AG20443 (cell line): ENCODE measurements around the gene CDX2.
A peak's percentile ranks its signal among the peaks of the same experiment; 100 is the strongest.

Source experiments
- DNase-seq: peaks from one replicate; pipeline ENCODE4 v3.0.0; 2012; ENCODE audit warnings: low spot score, mixed read lengths

CDX2 gene

DNA sequence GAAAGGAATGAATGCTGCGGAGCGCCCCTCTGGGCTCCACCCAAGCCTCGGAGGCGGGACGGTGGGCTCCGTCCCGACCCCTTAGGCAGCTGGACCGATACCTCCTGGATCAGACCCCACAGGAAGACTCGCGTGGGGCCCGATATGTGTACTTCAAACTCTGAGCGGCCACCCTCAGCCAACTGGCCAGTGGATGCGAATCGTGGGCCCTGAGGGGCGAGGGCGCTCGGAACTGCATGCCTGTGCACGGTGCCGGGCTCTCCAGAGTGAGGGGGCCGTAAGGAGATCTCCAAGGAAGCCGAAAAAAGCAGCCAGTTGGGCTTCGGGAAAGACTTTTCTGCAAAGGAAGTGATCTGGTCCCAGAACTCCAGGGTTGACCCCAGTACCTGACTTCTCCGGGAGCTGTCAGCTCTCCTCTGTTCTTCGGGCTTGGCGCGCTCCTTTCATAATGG is 40.7 kb downstream of the CDX2 start:
- DNase-seq: no peak

DNA sequence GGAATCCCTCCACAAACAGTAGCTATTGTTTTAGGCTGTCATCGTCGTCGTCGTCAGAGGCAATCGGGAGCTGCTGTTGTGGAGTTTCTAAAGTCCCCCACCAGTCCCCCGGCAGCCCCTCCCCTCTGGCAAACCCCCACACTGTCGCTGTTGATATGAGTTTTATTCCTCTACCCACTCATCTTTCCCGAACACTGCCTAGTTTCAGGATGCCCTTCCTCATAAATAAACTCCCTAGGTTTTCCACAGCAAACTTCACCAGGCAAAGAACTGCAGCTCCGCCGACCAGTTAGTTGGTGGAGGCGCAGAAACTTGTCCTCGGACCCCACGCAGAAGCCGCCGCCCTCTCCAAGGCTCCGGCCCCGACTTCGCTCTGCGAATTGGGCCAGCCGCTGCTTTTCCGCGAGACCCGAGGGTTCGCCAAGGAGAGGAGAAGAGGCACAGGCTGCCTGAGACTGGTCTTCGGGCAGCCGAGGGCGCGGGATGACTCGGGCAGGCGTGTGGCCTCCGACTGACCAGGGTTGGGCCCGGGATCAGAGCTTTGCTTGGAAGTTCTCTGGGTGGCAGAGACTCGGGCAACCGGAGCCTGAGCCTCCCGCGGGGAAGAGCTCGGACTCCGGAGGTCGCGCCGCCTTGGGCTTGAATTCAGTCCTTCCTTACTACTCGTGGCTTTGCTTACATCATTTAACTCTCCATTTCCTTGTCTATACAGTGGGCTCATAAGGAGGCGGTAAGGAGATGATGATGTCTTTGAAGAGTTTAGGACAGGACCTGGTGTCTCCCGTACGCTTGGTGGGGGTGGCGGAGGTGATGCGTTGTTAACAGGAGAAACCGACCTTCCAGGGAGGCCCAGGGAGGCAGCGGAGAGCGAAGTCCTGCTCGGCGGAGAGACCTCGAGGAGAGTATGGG is 41.4 kb downstream of the CDX2 start:
- DNase-seq: no peak

DNA sequence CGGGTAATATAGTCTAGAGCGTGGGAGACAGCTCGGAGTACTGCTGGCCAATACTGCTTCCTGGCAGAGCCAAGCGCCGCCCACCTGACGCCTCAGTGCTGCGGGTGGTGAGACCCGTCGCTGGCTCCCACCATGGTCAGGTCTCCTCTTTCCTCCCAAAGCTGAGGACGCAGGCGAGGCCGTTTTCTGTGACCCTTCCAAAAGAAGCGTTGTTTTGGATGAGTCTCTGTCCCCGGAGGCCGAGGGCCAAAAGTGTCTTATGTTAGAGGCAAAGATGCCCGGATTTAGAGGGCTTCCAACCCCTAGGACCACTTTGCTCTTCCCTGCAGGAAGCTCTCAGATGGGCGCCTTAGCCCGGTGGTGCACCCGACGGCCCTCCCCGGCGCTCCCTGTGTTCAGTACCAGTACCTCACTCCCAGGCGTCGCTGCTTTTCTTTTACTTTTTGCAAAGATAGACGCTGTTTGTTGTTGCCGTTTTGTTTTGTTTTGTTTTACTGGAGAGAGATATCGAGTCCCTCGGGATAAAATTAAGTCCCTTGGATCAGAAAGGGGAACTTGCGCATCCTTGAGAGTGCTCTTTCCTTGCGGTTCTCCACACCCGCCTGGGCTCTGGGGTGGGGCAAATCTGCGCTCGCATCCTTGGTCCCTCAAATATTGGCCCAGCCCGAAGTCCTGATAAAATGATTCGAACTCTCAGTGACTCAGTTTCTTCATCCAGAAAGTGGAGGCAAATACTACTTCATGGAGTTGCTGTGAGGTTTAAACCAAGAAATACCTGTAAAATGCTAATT is 42.3 kb downstream of the CDX2 start:
- DNase-seq: no peak

DNA sequence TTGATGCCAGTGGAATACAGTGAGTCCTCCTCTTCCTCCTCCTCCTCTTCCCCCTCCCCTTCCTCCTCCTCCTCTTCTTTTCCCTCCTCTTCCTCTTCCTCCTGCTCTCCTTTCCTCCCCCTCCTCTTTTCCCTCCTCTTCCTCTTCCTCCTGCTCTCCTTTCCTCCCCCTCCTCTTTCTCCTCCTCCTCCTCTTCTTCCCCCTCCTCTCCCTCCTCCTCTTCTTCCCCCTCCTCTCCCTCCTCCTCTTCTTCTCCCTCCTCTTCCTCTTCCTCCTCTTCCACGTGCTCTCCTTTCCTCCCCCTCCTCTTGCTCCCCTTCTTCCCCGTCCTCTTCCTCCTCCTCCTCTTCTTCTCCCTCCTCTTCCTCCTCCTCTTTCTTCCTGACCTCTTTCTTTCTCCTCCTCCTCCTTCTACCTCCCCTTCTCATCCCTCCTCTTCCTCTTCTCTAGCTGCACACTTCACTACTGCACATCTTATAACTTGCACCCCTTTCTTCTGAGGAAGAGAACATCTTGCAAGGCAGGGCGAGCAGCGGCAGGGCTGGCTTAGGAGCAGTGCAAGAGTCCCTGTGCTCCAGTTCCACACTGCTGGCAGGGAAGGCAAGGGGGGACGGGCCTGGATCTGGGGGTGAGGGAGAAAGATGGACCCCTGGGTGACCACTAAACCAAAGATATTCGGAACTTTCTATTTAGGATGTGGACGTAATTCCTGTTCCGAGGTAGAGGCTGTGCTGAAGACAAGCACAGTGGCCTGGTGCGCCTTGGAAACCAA is 43.7 kb downstream of the CDX2 start:
- no peak for DNase-seq

DNA sequence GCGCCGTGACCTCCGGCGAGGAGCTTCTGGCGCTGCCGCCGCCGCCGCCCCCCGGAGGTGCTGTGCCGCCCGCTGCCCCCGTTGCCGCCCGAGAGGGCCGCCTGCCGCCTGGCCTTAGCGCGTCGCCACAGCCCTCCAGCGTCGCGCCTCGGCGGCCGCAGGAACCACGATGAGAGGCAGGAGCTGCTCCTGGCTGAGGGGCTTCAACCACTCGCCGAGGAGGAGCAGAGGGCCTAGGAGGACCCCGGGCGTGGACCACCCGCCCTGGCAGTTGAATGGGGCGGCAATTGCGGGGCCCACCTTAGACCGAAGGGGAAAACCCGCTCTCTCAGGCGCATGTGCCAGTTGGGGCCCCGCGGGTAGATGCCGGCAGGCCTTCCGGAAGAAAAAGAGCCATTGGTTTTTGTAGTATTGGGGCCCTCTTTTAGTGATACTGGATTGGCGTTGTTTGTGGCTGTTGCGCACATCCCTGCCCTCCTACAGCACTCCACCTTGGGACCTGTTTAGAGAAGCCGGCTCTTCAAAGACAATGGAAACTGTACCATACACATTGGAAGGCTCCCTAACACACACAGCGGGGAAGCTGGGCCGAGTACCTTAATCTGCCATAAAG is 44.5 kb downstream of the CDX2 start:
- DNase-seq: no peak

DNA sequence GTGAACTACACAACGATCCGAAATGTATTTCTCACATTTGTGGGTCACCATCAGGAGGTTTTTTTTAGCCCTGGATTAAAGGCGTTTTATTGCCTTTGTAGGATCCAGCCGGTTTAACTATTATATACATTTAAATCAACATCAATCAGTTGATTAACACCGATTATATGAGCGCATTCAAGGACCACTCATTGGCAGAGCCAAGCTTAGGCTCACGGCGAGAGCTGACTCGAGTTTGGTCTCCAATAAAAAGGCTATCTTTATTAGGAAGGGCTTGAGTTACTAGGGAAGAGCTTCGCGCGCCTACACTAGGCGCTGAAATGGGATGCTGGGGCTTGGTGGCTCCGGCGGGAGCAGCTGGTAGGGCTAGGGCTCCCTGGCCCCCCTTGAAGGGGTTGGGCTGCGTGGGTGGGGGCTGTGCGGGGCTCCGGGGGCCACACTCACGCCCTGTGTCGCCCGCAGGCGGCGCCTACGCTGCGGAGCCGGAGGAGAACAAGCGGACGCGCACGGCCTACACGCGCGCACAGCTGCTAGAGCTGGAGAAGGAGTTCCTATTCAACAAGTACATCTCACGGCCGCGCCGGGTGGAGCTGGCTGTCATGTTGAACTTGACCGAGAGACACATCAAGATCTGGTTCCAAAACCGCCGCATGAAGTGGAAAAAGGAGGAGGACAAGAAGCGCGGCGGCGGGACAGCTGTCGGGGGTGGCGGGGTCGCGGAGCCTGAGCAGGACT is 45.2 kb downstream of the CDX2 start:
- no peak for DNase-seq

DNA sequence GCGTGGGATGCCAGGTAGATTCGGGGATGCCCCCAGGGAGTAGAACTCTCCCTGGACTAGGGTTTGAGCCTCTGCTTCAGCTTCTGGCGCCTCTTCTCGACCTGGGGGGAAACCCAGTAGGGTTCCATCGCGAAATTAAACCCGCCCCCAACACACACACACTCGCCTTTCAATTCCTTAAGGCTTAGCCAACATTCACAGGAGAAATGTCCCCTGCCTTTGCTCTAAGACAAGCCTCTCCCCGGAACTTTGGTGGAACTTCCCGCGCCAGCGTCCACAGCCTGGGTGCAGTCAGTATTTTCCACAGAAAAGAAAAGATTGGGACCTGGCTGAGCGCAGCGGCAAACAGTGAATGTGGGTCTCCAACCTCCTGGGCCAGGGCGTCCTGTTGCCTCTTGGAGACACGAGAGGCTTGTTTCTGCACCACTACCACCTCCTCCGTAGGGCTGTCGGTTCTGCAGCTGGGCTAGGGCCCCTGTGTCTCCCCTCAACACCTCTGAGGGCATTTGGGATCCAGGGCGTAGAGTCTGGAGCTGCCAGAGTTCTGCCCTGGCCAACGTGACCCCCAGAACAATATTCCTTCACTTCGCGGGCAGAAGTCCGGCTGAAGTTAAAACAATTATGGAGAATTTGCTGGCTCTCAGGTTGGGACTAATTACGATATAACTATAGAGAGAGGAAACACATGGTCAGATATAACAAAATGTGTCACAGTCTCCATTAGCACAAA is 46.1 kb downstream of the CDX2 start:
- DNase-seq: no peak

DNA sequence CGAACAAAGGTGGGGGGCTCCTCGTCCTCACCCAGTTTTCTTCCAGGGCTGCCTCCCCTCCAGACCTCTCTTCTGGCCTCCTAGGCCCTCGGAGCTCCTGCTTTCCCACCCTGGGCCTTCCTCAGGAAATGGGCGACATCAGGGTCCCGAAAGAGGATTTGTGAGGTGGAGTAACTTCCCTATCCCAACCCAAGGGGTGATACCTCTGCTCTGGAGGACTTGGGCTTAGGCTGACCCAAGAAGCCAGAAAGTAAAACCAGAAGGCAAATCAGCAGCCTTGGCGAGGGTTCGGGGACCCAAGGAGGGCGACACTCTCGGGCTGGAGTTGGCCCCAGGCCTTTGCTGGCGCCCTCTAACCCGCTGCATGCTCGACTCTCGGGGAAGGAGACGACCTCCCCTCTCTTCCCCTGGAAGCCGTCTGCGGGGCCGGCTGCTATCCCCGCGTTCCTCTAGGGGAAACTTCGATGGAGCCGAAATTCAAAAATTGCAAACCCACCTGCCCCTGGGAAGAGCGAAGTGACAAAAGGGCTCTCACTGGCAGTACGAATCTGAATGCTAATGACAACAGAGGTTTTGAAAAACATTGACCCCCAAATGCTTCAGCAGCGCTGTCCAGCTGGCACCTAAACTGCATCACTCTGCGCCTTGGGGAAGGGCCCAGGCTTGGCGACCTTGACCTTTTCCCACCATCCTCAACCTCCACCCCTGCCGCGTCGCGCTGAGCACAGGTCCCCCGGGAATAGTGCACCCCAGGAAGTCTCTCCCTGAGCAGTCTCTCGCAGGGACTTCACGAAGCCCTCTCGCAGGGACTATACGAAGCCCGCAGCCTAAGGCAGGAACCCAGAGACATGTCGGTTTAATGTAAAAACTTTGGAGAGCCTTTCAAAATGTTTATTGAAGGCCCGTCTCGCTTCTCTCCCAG is 46.9 kb downstream of the CDX2 start:
- no peak for DNase-seq

DNA sequence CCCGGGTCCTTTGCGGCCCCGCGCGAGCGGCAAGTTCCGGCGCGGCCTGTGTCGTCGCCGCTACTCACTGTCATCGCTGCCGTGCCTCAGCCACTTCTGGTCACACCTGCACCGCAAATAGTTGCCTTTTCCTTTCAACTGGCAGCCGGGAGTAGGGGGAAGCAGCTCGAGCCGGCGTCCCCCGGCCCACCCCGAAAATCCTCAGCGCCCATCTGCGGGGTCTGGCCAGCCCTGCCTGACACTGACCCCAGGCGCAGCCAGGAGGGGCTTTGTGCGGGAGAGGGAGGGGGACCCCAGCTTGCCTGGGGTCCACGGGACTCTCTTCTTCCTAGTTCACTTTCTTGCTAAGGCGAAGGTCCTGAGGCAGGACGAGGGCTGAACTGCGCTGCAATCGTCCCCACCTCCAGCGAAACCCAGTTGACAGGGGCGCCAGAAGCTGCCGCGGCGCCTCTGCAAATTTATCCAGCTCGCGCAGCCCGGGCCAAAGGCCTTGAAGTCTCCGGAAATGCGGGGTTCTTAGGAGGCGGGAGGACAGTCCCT is 47.6 kb downstream of the CDX2 start:
- DNase-seq: peak; percentile 18

DNA sequence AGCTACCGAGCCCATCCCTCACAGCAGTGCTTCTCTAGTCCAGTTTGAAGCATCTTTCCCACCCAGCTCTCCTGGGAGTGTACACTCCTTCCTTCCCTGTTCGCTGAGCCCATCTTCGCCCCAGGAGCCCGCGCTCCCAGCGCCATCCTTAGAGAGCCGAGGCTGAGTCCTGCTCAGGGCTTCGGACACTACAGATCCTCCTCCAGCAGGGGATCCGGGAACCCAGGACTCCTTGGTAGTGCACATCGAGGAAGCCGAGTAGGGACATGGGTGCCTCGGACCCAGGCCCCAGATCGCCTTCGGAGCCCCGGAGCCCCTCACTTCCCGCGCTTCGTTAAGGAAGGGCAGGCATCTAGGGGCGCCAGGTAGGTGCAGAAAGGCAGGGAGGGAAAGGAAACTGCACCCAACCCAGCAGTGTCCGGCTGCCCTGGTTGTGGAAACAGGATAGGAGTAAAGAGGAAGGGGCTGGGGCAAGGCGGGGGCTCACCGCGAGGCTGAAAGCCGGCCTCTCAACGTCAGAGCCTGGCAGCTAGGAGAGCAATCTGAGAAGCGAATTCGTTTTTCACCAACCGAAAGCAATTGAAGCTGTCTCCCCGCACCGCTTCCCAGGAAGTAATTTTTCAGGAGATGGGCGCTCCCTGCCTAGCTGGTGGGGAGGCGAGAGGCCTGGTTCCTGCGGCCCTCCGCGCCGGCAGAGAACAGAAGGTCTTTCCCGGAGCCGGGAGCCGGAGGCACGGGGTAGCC is 48.3 kb downstream of the CDX2 start:
- DNase-seq: peak; percentile 50

DNA sequence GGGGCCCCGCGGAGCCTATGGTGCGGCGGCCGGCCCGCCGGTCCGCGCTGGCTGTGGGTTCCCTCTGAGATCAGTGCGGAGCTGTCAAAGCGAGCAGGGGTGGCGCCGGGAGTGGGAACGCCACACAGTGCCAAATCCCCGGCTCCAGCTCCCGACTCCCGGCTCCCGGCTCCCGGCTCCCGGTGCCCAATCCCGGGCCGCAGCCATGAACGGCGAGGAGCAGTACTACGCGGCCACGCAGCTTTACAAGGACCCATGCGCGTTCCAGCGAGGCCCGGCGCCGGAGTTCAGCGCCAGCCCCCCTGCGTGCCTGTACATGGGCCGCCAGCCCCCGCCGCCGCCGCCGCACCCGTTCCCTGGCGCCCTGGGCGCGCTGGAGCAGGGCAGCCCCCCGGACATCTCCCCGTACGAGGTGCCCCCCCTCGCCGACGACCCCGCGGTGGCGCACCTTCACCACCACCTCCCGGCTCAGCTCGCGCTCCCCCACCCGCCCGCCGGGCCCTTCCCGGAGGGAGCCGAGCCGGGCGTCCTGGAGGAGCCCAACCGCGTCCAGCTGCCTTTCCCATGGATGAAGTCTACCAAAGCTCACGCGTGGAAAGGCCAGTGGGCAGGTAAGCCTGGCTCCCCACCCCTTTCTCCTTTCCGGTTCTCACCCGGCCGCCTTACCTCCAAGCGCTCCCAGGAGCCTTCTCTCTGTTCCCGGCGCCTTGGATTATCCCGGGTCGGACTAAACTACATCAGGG is 49.0 kb downstream of the CDX2 start, which contains the start of gene PDX1:
TSS of gene PDX1 (plus strand) at position 67 of the 743 bp plus-strand sequence. CDS start at position 206, 139 bp downstream.
- peak; percentile 63 for DNase-seq

DNA sequence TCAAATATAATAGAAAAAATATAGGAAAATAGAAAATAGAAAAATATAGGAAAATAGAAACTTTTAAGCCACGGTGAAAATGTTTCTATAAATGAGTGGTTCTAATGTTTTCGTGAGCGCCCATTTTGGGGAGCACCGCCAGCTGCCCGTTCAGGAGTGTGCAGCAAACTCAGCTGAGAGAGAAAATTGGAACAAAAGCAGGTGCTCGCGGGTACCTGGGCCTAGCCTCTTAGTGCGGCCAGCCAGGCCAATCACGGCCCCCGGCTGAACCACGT is 49.5 kb downstream of the CDX2 start:
- DNase-seq: no peak

DNA sequence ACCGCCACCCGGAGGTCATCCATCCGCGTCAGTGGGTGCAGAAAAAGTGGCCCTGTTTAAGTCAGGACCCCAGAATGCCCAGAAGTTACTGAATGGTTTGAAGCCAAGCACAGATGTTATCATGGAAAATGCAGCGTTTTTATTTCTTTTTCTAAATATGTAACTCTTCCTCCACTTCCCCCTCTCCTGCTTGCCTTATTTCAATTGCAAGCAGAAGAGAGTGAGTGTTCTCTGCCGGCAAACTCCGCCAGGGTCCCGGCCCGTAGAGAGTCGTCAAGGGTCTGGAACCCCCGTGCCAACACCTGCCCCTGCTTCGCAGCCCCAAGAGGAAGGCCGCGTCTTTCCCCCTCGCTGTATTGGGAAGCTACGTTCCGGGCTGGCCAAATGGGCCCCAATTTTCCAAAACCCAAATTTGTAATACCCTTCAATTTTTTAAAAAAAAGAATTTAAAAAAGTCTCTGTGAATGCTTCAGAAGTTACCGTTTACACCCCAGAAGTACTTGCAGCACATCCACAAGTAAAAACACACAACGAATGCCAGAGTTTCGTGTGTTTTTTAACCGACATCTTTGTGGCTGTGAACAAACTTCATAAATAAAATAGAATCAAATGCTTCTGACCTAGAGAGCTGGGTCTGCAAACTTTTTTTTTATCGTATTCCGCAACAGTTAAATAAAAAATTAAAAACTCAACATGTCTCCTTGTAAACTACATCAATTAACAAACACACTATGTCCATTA is 50.0 kb downstream of the CDX2 start:
- no peak for DNase-seq

DNA sequence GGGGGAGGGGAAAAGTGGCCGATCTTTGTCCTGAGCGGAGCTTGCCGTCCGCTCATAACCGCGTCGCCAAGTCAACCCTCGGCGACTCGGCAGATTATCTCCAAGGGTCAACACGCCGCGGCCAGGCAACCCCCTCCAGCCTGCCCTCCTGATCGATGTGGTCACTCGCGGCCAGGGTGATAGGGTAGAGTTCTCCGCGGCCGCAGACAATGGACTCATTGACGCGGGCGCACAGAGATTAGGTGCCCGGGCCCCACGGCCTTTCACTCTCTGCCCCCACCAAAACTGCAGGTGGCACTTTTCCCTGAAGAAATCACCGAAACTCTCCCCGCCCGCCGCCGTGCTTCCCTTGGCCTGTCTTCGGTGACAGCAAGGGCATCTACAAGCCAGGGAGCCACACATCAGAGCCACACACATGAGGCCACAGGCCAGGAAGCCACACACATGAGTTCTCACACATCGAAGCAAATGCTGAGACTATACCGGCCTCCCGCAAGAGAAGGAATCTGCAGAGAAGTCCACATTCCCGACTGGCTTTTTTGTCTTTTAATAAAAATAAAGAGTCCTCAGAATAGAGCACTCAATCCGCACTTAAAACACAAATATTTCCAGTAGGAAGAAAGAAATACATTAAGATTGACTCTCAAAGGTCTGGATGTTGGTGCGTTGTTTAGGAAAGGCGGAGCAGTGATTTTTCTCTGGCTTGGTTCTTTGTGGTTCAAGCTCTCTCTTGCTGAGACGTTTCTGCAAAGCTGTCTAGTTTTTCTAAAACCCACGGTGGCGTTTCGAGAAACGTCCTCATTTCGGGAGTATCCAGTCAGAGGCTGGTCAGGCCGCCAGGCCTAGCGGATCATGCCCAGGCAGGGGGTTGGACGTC is 50.8 kb downstream of the CDX2 start:
- DNase-seq: no peak

DNA sequence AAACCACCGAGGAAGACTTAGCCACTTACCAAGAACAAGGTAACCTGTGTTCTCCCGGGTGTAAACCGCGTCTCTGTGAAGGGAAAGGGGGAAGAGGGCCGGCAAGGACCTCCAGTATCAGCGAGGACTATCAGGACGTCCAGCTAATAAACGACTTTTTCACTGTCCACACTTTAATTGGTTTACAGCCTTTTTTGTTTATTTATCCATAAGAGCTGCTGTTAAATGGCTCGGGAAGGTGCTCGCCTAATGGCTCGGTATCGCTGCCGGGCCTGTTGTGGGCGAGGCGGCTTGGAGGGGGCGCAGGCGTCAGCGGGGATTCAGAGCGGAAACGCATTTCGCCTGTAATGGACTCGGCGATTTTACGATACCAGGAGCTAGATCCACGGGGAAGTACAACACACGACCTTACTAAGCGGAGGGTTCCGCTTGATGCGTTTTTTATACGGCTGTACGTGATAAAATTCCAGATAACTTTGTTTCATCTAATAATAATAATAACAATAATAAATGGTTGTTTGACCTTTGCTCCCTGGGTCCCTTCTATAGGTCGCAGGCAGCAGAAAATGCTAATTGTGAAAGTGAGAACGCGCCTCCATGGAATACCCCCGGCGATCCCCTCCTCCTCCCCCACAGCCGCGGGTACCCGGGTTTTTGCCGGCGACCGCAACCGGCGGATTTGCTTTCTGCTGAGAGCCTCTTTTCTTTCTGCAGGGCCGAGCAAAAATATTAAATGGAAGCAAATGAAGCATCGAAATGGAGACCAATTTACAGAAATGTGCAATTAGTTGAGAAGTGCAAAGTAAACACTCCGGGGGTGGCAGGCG is 51.8 kb downstream of the CDX2 start:
- no peak for DNase-seq
